HG03342 (cell line): ENCODE results near the gene PPP1R14B.
A peak's percentile ranks its signal among the peaks of the same experiment; 100 is the strongest.

Experiments
- ATAC-seq: cut with Tn5 transposase; IDR thresholded peaks from one replicate; pipeline ENCODE4 v1.9.1; 2021; ENCODE audit warnings: mild to moderate bottlenecking, moderate library complexity; ENCODE audit not compliant: unreplicated experiment

The PPP1R14B gene

DNA sequence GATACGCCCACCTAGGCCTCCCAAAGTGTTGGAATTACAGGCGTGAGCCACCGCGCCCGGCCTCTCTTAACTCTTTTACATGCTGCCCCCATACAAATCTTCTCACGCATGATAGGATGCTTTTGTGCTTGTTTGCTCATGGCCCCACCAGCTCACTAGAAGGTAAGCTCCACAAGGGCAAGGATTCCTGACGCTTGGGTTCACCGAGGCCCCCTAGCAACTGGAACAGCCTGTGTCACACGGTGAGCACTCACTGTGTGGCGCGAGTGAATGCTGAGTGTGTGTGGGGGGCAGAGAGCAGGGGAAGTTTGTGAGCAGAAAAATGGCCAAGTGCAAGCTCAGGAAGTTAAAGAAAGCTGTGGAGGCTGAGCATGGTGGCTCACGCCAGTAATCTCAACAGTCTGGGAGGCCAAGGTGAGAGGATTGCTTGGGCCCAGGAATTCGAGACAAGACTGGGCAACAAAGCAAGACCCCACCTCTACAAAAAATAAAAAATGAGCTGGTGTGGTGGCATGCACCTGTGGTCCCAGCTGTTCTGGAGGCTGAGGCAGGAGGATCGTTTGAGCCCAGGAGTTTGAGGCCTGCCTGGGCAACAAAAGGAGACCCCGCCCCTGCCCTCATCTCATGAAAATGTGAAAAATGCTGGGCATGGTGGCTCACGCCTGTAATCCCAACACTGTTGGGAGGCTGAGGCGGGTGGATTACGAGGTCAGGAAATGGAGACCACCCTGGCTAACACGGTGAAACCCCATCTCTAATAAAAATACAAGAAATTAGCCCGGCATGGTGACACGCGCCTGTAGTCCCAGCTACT, 35.4 kb upstream of the PPP1R14B start:
- no peak for ATAC-seq

- ATAC-seq, result no peak
Observed at GRCh38 chr11:64278576-64279190, 31.9 kb upstream of the PPP1R14B start.

GRCh38 chr11:64276653-64277431, 30.1 kb upstream of the PPP1R14B start:
- no peak for ATAC-seq

GRCh38 chr11:64275841-64276240, 29.1 kb upstream of the PPP1R14B start:
- ATAC-seq, result no peak

DNA sequence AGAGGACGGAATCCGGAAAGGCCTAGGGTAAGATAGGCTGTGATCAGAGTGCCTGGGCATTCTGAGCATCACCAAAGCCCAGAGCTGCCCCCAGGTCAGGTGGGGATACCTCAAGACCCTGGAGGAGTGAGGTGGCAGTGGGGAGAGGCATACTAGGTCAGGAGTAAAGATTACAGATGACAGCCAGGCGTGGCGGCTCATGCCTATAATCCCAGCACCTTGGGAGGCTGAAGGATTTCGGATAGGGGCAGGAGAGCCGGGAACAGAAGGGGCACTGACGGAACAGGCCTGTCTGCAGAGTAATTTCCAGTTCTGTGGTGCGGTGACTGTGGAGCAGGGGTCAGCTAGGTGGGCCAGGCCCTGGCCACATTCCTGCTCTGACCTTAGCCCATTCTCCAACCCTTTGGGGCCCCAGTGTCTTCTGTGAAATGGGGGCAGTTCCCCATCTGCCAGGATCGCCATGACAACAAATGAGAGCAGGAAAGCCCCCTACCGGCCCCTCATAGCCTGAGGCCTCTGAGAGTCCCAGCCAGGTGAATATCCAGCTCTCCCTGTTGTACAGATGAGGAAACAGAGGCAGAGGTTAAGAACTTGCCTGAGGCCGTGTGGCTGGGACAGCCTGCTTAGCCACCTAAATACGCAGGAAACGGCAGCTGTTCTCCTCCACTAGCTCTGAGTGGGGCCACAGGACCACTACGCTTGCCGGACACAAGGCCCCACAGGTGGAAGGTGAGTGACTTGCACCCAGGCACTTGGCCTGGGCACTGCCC, 28.5 kb upstream of the PPP1R14B start:
- no peak for ATAC-seq

- ATAC-seq, result peak; percentile 63
Observed at GRCh38 chr11:64269540-64270220, 22.9 kb upstream of the PPP1R14B start.

GRCh38 chr11:64268893-64269539, 22.3 kb upstream of the PPP1R14B start:
- ATAC-seq, result peak; percentile 15

GRCh38 chr11:64268025-64268892, 21.5 kb upstream of the PPP1R14B start:
- ATAC-seq, result no peak

DNA sequence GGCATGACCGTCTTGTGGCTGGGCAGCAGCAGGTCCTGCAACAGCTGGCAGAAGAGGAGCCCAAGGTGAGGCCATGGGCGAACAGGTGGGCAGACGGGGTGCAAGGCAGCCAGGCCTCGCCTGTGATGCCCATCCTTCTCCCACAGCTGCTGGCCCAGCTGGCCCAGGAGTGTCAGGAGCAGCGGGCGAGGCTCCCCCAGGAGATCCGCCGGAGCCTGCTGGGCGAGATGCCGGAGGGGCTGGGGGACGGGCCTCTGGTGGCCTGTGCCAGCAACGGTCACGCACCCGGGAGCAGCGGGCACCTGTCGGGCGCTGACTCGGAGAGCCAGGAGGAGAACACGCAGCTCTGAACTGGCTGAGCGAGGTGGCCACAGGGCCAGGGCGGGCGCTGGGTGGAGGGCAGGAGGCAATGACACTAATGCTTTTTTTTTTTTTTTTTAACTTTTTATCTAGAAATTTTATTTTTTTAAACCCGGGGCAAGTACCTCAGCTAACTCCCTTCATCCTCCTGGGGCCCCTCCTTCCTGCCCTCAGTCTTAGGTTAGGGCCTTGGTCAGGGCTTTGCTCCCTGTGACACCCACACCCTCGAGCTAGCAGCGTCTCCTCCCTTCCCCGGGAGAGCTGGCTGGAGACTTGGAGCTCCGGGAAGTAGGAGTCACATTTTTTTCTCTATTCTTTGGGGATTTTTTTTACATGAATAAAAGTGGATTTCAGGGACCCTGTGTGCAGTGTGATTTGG, 20.6 kb upstream of the PPP1R14B start:
- no peak for ATAC-seq

GRCh38 chr11:64266339-64266738, 19.6 kb upstream of the PPP1R14B start:
- ATAC-seq, result no peak

DNA sequence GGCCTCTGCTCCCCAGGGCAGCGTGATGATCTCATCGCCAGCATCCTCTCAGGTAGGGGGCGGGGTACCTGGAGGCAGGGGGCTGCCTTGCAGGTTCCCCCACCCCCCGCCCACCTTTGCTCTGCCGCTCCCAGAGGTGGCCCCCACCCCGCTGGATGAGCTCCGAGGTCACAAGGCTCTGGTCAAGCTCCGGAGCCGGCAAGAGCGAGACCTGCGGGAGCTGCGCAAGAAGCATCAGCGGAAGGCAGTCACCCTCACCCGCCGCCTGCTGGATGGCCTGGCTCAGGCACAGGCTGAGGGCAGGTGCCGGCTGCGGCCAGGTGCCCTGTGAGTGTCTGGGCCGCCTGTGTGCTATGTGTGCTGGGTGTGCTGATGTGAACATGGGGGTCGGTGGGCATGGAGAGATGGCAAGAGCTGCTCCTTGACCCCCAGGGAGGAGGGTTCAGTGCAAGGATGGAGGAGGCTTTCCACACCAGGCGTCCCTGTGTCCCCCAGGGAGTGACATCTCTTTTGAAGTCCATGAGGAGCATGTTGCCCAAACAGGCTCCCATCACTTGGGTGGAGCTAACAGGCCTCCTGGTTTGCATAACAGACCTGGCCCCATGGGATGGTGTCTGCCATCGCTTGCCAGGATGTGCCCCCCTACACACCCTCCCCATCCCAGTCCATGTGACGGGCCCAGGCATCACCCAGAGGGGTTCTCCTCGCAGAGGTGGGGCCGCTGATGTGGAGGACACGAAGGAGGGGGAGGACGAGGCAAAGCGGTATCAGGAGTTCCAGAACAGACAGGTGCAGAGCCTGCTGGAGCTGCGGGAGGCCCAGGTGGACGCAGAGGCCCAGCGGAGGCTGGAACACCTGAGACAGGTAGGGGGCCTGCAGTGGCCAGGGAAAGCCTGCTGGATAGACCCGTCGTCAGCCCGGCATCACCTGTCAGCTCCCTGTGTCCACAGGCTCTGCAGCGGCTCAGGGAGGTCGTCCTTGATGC, 18.7 kb upstream of the PPP1R14B start:
- ATAC-seq, result no peak

GRCh38 chr11:64264371-64264852, 17.7 kb upstream of the PPP1R14B start:
- no peak for ATAC-seq

DNA sequence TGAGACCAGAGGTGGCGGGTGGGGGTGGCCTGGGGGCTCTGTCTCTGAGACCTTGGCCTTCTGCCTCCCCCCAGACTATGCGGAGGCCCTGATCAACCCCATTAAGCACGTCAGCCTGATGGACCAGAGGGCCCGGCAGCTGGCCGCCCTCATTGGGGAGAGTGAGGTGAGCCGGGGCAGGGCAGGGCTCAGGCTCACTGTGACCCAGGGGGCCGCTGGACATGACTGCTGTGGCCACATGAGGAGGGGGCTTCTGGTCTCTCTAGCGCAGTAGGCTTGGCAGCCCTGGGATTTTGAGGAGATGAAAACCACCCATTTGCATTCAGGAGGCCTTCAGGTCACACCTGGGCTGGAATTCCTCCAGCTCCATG, 17.2 kb upstream of the PPP1R14B start:
- no peak for ATAC-seq

DNA sequence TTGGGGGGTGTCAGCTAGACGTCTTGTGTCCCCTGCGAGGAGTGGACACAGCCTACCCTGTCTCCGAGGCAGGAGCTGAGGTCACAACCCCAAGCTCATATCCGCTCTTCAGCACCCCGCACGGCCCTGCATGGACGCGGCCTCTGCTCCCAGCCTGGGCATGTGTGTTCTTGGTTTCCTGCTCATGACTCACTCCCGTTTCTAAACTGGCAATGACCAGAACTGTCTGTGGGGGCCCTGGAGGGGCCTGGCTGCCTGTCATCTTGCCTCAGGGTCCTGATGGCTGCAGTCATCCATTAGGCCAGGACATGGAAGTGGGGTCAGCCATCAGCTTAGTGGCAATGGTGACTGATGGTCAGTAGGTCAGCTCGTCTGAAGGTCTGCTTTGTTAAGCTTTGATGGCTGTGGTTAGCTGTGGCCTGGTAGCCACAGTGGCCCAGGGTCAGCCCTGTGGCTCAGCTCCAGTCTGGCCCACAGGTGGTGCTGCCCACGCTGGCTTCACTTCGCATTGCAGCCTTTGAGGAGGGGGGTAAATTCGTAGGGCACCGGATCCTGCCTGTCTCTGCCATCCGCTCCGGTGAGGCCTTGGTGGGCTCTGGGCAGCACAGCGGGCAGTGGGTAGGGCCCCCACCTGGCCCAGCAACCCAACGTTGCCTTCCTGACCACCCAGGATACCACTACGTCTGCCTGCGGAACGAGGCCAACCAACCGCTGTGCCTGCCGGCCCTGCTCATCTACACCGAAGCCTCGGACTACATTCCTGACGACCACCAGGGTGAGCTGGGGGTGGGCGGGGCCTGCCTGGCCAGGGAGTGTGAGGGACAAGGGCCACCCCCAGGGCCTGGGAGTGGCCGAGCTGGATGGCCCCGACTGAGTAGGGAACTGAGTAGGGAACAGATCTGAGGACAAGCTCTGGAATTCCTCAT, 16.5 kb upstream of the PPP1R14B start:
- no peak for ATAC-seq

DNA sequence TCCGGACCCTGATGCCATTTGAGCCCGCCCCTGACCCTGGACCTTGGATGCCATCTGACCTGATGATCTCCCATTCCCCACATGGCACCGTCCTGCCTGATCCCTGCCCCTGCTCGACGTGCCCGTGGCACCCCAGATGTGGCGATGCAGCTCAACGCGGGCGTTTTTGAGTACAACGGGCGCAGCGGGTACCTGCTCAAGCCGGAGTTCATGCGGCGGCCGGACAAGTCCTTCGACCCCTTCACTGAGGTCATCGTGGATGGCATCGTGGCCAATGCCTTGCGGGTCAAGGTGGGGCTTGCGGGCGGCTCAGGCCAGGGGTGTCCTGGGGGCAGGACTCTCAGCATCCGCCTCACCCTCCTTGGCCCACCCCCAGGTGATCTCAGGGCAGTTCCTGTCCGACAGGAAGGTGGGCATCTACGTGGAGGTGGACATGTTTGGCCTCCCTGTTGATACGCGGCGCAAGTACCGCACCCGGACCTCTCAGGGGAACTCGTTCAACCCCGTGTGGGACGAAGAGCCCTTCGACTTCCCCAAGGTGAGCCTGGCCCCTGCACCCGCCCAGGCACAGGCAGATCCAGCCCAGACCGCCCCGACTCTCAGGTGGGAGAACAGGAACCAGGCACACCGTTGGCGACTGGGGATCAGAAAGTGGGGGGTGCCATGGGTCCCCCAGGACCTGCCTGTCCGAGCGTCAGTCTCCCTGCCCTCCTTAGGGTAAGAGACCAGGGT, 15.7 kb upstream of the PPP1R14B start:
- ATAC-seq, result no peak
